Panc1 (cell line): Measurements from ENCODE around the gene OR2A25.

Source experiments
- CTCF ChIP-seq: fragments of 450-650 bp; IDR thresholded peaks from 2 replicates; pipeline ENCODE4 v1.5.1; 2017; ENCODE audit warnings: mild to moderate bottlenecking
- REST ChIP-seq, 2 experiments: IDR thresholded peaks; 2 replicates each; pipeline ENCODE4 v1.6.1; 2011 to 2012; ENCODE audit warnings: low read depth in 2 of 2, control low read depth in 1 of 2, low read length in 1 of 2, mild to moderate bottlenecking in 1 of 2, moderate library complexity in 1 of 2; ENCODE audit not compliant: insufficient read depth in 1 of 2

- TF ChIP-seq CTCF: no peak
- TF ChIP-seq REST (IDR thresholded peaks at IDR 0.05; ENCODE audit: insufficient read depth in 1 of 2, low read depth in 2 of 2, low read length in 1 of 2): no peak
These were observed 17.1 kb downstream of the OR2A25 start for GRCh38 chr7:144086730-144087129.
